ENCODE results near the gene MYO1B. TPM values are rescaled to one million over a fixed set of nuclear protein-coding genes. Genes with fewer than 3 reads are reported as not detected.

The MYO1B gene
- total RNA-seq, 1 experiment from 2014 or later: 80.3 TPM

DNA sequence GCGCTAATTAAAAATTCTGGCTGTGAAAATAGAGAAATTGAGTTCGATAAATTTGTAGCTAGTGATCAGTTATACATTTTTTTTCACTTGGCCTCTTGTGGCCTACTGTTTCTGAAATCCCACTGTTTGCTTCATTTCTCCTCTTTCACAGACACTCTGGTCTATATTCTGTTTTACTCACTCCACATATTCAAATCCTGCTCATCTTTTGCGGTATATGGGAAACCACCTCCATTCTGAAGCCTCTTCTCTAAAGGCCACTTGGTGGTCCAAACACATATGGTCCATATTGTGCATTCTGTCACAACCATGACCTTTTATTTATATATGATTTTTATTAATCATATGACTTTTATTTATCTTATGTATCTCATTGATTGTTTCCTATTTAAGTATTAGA, 67.0 kb downstream of the MYO1B start:
- Mint-ChIP-seq H3K4me3 (ENCODE audit: unreplicated experiment) (no peak overlapping the region), H3K9me3 (ENCODE audit: unreplicated experiment) (no peaks in the 10 kb centered on the region), H3K36me3 (ENCODE audit: insufficient read depth, unreplicated experiment) (no peaks in the 10 kb centered on the region), H3K27ac (ENCODE audit: unreplicated experiment) (no peak overlapping the region), H3K4me1 (ENCODE audit: low read depth, unreplicated experiment) (peaks cover 13% of the 10 kb centered on the region), H3K27me3 (ENCODE audit: insufficient read depth, unreplicated experiment) (no peaks in the 10 kb centered on the region)
- CTCF ChIA-PET: no interaction called here
- Histone ChIP-seq H3K4me1 (peaks cover 22% of the 10 kb centered on the region), H3K27me3 (replicated peaks; ENCODE audit: control insufficient read depth, insufficient read depth, low read length) (no peaks in the 10 kb centered on the region), H3K4me3 (ENCODE audit: low read depth, low read length) (no peak overlapping the region), H3K36me3 (ENCODE audit: control insufficient read depth, insufficient read depth, low read length) (no peaks in the 10 kb centered on the region), H3K9me3 (no peaks in the 10 kb centered on the region)
- POLR2A ChIA-PET: no interaction called here
- TF ChIP-seq, protein P1, sequence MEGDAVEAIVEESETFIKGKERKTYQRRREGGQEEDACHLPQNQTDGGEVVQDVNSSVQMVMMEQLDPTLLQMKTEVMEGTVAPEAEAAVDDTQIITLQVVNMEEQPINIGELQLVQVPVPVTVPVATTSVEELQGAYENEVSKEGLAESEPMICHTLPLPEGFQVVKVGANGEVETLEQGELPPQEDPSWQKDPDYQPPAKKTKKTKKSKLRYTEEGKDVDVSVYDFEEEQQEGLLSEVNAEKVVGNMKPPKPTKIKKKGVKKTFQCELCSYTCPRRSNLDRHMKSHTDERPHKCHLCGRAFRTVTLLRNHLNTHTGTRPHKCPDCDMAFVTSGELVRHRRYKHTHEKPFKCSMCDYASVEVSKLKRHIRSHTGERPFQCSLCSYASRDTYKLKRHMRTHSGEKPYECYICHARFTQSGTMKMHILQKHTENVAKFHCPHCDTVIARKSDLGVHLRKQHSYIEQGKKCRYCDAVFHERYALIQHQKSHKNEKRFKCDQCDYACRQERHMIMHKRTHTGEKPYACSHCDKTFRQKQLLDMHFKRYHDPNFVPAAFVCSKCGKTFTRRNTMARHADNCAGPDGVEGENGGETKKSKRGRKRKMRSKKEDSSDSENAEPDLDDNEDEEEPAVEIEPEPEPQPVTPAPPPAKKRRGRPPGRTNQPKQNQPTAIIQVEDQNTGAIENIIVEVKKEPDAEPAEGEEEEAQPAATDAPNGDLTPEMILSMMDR (IDR thresholded peaks at IDR 0.05; ENCODE audit: insufficient read depth in 1 of 2, low read depth in 1 of 2, low read length in 1 of 2, severe bottlenecking in 1 of 2, unreplicated experiment in 1 of 2): no peak
- intact Hi-C loops (cut with micrococcal nuclease; ENCODE audit: unreplicated experiment): no loop called here
- DNase-seq: no peak
- no TSS peak for BruUV-seq (replicated peaks)

DNA sequence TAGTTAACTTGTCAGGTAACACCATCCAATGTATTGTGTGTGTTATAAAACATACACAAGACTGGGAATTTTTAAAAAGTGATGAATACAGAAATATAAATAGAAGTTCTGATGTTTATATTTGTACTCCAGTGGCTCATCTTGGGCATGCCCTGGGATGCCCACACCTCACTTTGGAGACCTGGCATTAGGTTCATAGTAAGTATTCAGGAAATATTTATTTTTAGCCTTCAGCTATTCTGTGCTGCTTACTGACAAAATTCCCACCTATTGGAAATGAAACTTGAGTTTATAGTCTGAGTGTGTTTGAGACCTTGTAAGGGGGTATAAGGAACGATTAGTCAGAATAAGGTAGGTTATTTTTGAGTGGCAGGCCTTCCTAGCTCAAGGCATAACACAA, 67.5 kb downstream of the MYO1B start:
- CTCF ChIA-PET: no interaction called here
- no peaks in the 10 kb centered on the region for H3K27me3 Mint-ChIP-seq (ENCODE audit: insufficient read depth, unreplicated experiment)
- Histone ChIP-seq H3K4me1 (peaks cover 25% of the 10 kb centered on the region), H3K9me3 (no peaks in the 10 kb centered on the region), H3K36me3 (ENCODE audit: control insufficient read depth, insufficient read depth, low read length) (no peaks in the 10 kb centered on the region), H3K27me3 (replicated peaks; ENCODE audit: control insufficient read depth, insufficient read depth, low read length) (no peaks in the 10 kb centered on the region), H3K4me3 (ENCODE audit: low read depth, low read length) (no peak overlapping the region)
- no peaks in the 10 kb centered on the region for H3K36me3 Mint-ChIP-seq (ENCODE audit: insufficient read depth, unreplicated experiment)
- no TSS peak for BruUV-seq (replicated peaks)
- H3K27ac Mint-ChIP-seq (ENCODE audit: unreplicated experiment): no peak overlapping the region
- no peak for DNase-seq
- intact Hi-C loops (cut with micrococcal nuclease; ENCODE audit: unreplicated experiment): no loop called here
- TF ChIP-seq, protein P1 (IDR thresholded peaks at IDR 0.05; ENCODE audit: insufficient read depth in 1 of 2, low read depth in 1 of 2, low read length in 1 of 2, severe bottlenecking in 1 of 2, unreplicated experiment in 1 of 2): no peak
- POLR2A ChIA-PET: no interaction called here
- H3K4me3 Mint-ChIP-seq (ENCODE audit: unreplicated experiment): no peak overlapping the region
- H3K4me1 Mint-ChIP-seq (ENCODE audit: low read depth, unreplicated experiment): peaks cover 14% of the 10 kb centered on the region
- H3K9me3 Mint-ChIP-seq (ENCODE audit: unreplicated experiment): no peaks in the 10 kb centered on the region

DNA sequence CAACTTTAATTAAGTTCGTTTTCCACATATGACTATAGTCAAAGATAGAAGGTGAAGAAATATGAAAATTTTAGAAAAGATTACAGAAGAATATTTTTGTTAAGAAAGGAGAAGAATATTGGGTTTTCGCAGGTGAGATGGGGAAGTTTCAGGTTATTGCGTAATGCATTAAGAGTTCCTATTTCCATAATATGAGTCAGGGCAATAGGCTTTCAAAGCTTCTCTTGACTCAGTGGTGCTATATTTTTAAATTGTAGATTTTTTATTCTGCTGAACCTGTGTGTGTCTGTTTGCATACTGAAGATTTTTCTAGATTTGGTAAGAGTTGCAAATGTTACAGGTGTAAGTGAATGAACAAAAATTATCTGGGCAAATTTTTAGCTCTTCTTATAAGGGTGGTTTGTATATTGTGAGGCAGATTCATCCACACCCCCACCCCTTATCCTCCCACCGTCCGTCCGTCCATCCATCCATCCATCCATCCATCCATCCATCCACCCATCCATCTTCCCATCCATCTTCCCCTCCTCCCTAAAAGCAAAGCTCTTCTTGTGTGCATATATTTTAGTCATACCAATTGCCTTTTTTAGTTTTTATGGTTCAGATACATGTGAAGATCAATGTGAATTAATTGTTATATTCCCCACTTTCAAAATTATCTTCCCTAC, 69.6 kb downstream of the MYO1B start:
- Mint-ChIP-seq H3K9me3 (ENCODE audit: unreplicated experiment) (no peaks in the 10 kb centered on the region), H3K4me1 (ENCODE audit: low read depth, unreplicated experiment) (peaks cover 20% of the 10 kb centered on the region), H3K36me3 (ENCODE audit: insufficient read depth, unreplicated experiment) (no peaks in the 10 kb centered on the region), H3K27me3 (ENCODE audit: insufficient read depth, unreplicated experiment) (no peaks in the 10 kb centered on the region), H3K4me3 (ENCODE audit: unreplicated experiment) (no peak overlapping the region), H3K27ac (ENCODE audit: unreplicated experiment) (no peak overlapping the region)
- Histone ChIP-seq H3K4me1 (peaks cover 39% of the 10 kb centered on the region), H3K4me3 (ENCODE audit: low read depth, low read length) (no peak overlapping the region), H3K27me3 (replicated peaks; ENCODE audit: control insufficient read depth, insufficient read depth, low read length) (no peaks in the 10 kb centered on the region), H3K36me3 (ENCODE audit: control insufficient read depth, insufficient read depth, low read length) (no peaks in the 10 kb centered on the region), H3K9me3 (no peaks in the 10 kb centered on the region)
- no TSS peak for BruUV-seq (replicated peaks)
- CTCF ChIA-PET: interaction anchor here (0.5 kb wide), 1 partner anchor 187 kb away, joined by 3 read pairs; no protein-coding TSS in a partner anchor
- no peak for DNase-seq
- POLR2A ChIA-PET: no interaction called here
- TF ChIP-seq, protein P1 (IDR thresholded peaks at IDR 0.05; ENCODE audit: insufficient read depth in 1 of 2, low read depth in 1 of 2, low read length in 1 of 2, severe bottlenecking in 1 of 2, unreplicated experiment in 1 of 2): no peak
- intact Hi-C loops (cut with micrococcal nuclease; ENCODE audit: unreplicated experiment): loop anchor here (5.0 kb wide), 2 partner anchors 148 to 263 kb away; no protein-coding TSS in a partner anchor
